Ureter (tissue), 1 donor: ENCODE data around the gene NTS. TPM values are rescaled to one million over a fixed set of nuclear protein-coding genes. Genes with fewer than 3 reads are reported as not detected.

ENCODE experiments used
- DNase-seq: peaks from one replicate; pipeline ENCODE4 v3.0.0-alpha.2; 2020; ENCODE audit warnings: low spot score
- total RNA-seq: library from RNA; stranded (reverse); gene quantifications from one replicate; pipeline ENCODE4 v1.2.4, GENCODE V29; 2023
- donor health status: DM: yes; HTN: yes; CAD: no.

Gene NTS, protein sequence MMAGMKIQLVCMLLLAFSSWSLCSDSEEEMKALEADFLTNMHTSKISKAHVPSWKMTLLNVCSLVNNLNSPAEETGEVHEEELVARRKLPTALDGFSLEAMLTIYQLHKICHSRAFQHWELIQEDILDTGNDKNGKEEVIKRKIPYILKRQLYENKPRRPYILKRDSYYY
- not detected for total RNA-seq

DNA sequence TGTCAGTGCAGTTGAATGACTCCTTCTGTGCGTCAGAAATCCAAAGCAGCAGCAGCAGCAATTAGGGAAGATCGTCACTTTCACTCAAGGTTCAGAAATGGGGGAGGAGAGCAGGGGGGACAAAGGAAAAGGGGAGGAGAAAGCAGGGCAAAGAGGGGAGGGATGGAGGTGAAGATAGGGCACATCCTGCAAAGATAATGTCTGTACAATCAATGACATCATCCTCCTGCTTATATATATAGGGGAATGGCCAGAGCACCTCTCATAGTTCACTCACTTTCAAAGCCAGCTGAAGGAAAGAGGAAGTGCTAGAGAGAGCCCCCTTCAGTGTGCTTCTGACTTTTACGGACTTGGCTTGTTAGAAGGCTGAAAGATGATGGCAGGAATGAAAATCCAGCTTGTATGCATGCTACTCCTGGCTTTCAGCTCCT lies at the start of gene NTS:
Gene NTS, plus strand, starts transcription at position 265 of the 431 bp plus-strand sequence. Its CDS starts 109 bp downstream, at position 374.
- no peak for DNase-seq

DNA sequence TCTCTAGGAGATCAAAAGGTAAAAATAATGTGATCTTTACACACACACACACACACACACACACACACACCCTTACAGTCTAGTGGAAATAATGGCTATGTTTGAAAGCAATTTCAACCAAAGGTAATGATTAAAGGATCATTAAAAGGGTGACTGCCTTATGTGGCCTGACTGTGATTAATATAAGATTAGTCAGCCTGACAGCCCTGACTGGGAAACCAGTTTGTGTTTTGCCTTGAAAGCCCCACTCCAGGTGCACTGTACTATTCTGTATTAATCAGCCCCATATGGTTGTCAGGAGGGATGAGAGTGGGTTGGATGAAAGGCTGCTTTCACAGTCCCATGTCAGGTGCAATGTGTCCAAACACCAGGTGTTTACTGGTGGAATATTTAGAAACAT lies 48.3 kb upstream of the NTS start:
- no peak for DNase-seq

DNA sequence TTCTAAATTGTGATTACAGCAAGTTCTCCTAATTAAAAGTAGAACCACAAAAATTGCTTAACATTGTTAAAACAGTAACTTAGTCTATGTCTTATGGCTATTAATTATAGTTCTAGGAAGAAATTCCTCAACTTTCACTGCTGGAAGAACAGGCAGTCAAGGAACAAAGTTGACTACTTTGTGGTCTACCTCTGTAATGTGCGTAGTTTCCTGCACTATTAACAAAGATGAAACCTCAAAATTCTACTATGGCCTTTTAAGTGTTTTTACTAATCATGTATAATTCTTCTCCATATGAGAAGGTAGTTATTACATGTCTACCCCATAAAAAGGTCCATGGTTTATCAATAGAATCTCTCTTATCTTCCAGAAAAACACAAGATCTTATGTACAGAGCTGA lies 45.5 kb upstream of the NTS start:
- no peak for DNase-seq

DNA sequence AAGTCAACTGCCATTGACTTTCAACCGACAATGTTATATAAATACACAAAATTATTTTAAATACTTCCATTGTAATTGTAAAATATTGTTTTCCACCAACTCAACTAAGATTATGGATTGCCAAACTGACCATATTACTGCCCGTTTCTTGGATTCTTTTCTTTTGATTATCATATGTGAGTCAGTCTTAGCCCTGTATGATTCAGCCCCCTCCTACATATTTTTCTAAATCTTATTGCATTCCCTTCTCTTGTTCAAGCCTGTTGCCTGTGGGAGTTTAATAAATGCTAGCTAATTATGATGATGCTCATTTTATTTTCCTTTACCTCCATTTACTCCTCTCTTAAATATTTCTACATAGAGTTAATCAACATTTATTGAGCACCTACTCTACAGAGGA lies 44.7 kb upstream of the NTS start:
- DNase-seq = no peak

DNA sequence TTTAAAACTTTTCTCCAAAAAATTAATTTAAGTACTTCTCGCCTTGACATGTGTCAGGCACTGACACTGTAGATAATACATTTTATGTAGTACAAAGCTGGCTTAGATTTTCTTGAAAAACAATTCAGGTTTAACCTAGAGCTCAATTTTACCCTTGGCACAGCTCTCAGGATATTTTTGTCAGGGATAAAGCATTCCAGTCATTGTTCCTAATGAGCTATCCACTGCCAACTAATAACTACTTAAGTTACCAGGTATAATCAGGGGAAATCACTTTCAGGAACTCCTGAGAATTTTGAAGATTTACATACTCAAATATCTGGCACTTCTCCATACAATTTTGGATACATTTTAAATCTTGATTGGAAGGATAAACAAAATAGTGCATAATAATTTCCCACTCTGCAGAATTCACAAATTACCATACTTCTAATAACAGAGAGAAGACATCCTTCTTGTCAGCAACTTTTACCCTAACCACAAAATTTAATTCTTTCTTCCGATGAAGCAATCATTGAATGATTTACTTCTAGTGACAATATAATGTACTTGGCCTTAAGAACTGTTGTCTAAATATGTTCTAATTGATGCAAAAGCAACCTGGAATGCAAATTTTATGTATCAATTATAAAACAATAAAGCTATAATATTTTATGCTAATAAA lies 42.6 kb upstream of the NTS start:
- no peak for DNase-seq

DNA sequence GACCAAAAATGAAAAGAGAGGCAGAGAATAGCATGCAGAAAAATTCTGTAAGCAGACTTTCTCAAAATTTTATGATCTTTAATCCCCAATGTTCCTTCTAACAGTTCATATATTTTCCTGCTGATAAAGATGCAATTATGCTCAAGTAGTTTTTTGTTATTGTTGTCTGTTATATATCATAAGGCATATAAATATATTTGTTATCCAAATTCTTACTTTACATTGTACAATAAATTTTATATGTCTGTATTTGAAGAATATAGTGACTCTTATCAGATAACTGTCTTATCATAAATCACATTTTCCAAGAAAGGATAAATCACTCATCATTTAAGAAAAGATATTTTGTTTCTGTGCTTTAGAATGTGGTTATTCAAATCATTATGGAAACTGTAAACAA lies 40.5 kb upstream of the NTS start:
- DNase-seq = no peak

DNA sequence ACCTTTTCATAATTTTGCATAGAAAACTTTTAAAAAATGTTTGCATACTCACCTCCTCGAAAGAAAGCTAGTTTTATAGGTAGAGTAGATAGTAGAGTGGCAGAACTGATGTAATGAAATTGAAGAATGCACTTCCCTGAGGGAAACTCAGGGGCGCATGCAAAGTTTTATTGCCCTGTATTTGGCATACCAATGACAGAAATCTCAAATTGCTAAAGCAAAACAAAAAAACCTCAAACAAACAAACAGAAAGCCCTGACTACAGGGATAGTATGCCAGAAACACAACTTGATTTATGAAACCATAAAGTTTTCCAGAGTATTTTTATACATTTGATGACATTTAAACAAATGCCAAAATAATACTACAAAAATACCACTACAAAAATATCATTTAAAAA lies 39.7 kb upstream of the NTS start:
- no peak for DNase-seq

DNA sequence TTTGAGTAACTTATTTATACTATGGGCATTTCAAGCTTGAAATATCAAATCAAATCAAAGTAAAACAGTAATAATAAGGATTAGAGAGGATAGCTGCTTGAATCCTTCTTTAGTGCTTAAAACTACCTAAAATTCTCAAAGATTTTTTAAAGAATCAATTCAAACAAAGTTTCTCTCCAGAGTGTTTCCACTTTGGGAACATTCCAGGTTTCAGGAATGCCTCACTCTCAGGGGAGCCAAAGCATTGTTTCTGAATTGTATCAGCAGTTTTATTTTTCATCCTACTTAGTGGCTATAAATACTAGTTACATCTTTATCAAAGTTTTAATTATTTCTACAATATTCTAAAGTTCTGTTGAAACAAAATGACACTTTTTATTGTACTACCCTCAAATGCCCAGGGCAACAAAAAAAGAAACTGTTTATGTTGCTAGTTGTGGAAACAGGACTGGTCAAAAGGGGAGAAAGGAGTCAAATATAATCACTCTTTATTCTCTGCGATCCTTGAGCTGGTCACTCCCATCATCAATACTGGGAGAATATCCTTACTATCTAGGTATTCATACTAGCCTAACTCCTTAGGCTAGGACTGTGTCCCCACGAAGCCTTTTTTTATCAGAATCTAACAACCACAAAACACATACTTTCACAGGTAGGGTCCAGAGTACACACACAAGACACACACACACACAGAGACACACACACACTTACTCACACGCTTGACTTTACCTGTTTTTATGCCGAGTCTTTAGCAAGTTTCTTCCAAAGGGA lies 38.5 kb upstream of the NTS start:
- DNase-seq = no peak

DNA sequence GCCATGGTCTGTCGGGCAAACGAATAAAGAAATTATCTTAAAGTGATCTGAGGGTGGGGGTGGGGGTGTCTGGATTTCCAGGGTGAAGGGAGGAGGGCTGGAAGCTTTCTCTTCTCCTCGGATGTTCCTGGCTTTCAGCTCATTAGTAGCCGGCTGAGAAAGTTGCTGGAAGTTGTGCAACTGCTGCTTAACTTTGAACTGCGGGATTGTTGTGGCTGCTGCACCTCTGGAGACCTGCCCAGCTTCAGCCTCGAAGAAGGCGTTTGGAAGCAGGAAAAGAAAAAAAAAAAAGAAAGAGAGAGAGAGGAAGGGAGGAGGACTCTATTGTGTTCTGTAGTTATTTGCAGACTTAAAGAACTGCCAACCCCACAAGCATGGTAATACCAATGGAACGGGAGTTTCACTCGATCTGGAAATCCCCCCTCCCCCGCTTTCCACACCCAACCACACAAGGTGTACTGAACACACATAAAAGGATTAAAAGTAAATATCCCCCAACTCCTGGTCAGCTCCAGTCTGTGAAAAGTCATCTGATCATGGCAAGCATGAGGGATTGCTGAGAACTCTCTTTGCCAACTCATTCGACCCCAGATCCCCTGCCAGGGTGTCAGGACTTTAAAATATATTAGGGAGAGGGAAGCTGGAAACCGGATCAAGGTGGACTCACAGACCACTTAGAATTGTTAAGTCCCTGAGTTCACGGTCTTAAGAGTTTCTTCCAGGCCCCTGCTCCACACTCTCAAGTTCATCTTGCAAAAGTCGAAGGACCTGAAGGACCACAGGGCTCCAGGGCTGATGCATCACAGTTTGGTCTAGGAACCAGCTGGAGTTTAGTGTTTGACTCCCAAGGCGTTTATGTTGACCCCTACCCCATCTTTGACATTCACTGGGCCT lies 37.7 kb upstream of the NTS start, which contains the start of gene RASSF9:
Gene RASSF9, minus strand, starts transcription at position 213 of the 894 bp plus-strand sequence. Its CDS starts 208 bp downstream, at position 5.
- no peak for DNase-seq

DNA sequence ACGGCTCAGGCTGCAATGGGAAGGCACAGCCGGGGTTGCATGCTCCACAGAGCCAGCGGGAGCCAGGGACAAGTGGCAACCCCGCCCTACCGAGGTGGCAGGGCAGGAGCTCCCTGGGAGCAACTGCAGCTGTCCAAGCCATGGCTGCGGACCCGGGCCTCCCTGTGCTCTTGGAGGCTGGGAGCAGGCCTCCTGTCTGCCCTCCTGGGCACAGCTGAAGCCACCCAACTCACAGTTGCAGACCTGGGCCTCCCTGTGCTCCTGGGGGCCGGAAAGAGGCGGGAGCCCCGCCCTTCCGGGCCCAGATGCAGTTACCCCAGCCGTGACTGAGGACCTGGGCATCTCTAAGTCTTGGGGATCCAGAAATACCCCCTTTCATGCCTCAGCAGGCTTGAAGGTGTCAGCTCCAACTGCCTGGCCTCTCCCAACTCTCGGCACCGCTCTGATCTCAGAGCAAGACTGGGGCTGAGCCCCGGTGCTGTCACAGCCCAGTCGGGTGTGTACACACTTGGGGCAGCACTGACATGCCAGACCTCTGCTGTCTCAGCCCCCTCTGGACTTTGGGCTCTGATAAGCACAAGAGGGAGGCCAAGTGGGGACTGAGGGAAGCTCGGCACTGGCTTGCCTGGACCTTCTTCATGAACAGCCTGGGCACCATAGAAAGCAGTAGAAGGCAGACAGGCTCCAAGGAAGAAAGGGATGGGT lies 30.3 kb upstream of the NTS start:
- no peak for DNase-seq

DNA sequence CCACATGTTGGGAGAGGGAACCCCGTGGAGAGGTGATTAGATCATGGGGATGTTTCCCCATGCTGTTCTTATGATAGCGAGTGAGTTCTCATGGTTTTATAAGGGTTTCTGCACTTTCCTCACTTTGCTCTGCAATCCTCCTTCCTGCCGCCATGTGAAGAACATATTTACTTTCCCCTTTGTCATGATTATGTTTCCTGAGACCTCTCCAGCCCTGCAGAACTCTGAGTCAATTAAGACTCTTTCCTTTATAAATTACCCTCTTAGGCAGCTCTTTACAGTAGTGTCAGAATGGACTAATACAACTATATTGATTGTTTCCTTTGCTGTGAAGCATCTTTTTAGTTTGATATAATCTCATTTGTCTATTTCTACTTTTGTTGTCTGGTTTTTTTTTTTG lies 24.8 kb upstream of the NTS start:
- no peak for DNase-seq

DNA sequence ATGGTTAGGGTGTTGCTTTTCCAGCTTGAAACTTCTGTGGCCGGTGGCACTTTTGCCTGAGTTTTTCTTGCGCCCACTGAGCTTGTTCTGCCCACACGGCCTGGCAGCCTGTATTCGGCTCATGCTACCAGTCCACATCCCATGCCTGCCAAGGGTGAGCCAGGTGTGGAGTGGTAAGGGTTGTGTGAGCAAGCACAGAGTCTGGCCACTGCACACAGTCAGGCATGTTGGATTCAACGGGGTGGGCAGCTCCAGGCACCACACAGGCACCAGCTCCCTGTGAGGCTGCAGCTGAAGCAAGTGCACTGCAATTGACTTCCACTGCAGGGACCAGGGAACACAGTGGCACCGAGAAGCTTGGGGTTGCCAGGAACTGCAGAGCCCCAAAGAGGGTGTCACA lies 18.8 kb upstream of the NTS start:
- DNase-seq = no peak

DNA sequence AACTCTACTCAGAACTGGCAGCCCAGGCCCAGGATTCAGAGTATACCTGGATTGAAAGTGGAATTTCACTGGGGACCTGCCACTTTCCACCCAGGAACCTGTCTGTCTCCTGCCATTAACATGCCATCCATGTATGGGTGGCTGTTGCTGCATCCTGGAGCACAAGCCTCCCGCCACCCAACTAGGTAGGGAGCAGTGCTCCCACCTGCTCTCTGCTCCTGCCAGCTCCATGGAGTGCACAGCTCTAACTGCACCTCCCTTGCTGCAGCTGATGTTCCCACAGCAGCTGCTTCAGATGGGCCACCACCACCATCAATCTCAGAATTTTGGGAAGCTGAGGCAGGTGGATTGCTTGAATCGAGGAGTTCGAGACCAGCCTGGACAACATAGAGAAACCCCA lies 17.1 kb upstream of the NTS start:
- DNase-seq = no peak

DNA sequence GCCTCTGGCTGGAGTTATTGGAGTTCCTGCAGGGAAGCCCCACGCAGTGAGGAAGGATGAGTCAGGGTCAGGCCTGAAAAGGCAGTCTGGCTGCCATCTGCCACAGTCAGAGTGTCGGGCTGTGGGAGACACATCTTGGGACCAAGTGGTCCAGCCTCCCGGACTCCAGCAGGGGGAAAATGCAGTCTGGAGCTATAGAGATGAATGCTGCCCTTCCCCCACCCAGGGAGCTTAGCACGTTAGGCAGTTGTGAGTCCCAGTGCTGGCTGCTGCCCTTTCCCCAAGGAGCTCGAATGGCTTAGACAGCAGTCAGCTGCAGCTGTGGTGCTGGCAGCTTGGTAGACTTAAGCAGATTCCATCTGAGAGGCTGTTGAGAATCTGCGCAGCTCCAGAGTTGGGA lies 8.2 kb upstream of the NTS start:
- no peak for DNase-seq

DNA sequence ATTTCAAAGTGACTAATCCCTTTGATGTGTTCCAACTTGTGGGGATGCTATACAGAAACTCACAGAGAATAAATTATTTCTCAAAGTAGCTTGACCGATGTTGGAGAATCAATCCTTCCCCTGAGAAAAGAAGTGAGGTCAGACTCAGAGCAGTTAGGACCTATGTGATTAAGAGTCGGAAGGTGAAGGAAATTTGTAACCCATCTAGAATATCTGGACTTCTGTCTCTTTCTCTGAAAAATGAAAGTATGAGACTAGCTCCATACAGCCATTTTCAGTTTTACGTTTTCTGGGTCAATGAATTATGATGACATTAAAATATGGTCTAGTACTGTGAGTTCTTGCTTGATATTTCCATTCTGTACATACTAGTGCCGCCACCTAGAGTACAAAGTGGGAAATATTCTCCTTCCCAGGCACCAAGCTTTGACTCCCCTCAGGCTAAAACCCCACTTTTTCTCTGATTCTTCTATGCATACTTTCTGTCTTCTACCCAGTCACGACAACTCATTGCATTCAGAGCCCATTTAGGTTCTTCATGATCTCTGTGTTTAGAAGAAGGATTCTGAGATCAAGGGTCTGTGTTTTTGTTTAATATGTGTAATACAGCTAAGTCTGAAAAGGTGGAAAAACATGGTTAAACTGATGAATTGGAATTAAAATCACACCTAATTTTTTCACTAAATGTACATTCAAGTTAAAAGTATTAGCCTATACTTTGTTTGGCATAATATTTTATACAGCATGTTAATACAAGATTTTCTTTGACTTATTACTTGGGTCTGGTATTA lies 6.9 kb upstream of the NTS start:
- DNase-seq = no peak

DNA sequence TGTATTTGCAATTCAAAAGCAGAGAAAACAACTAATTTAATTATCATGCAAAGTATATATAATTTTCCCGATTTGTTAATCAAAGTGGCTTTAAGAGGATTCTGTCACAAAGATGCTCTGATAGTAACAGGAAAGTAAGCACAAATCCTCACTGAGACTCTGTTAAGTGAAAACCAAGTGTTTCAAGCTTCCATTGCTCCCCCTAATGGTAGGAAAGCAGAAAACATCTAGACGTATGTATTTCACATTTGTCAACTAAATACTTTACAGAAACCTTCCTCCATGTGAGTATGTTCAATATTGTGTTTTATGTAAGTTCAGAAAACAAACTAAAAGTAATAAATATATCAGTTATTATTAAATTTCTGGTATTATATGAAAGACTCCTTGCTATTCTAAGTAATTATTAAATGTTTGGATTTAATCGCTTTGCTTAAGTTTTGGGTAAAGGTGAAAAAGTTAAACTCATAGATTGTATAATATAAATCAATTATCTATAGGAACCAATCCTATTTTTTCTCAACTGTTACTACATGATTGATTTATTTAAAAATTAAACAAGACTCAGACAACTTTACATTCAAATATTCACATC lies 1.5 kb upstream of the NTS start:
- DNase-seq = no peak

DNA sequence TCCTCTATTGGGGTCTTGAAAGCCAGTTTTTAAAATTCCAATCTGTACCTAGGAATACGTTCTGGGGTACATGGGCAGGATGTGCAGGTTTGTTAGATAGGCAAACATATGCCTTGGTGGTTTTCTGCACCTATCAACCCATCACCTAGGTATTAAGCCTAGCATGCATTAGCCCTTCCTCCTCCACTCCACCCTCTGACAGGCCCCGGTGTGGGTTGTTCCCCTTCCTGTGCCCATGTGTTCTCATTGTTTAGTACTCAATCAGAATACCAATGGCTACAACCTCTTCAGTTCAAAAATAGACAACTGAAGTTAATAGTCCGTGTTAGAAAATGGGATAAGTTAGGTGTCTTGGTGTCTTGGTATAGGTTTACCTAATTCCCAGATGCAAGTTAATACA lies 3.4 kb downstream of the NTS start:
- DNase-seq = no peak

DNA sequence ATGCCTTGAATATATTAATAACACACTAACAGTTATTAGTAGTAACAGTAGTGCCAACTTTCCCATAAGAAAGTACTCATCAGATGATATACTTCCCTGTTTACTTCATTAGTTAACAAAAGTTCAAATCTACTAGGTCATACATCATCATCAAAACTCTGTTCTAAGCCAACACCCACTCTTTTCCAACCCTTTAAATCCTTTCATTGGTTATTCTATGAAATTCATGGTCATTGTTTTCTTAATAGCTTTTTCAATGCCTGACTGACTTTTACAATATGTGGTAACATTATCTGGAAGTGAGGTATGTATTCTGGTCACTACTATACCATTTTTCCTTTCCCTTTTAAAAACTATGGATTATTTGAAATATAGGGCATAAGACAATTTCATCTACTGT lies 9.7 kb downstream of the NTS start:
- DNase-seq = no peak

DNA sequence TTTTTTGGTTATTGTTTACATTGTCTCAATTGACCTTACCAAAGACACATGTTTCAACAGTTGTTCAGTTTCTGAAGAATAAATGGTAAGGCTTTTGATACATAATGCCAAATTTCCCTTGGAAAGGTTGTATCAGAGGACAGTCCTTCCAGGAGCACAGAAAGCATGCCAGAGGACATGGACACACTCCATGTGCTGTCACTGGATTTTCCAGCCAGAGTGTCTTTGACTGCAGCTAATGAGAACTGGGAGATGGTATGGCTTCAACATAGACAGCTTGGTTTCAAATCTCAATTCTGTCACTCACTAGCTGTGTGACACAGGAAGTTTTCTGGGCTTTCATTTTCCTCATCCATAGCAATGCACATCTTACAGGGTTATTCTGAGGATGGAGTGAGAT lies 20.6 kb downstream of the NTS start:
- DNase-seq = no peak

DNA sequence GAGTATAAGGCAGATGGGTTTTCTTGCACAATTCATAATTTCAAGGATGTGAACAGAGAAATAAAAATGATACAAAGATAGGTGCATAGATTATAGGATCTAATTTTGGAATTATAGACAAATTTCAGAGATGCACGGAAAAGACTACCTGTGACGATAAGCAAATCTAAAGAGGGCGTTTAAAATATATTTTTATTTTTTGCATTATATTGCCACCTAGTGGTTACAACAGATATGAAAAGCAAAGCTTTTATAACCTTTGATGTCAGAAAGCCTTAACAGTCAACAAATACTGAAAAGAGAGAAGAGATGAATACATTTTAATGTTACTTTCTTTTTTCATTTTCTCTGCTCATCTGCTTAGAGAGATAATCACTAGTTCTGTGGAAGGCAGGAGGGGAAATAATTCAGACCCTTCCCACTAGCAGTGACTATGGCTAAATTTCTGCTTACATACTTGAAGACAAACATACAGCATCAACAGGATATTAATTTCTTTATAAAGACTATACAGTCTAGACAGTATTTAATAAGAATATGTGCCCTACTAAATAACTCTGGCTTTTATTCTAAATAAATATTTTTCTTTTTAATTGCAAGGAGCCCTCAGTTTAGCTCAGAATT lies 46.3 kb downstream of the NTS start:
- no peak for DNase-seq
